NCI-H146 (cell line): ENCODE measurements around the gene AADAC.
"Not testable (repeated sequence)": the region's sequence is repeated elsewhere in the genome, so short reads cannot be mapped to it uniquely, and the experiment has no call there.

Source experiments
- DNase-seq: peaks from one replicate; lab custom pipeline; 2025; lab: John Stamatoyannopoulos, UW

The AADAC gene

GRCh38 chr3:151796105-151796680 is 17.7 kb upstream of the AADAC start:
- DNase-seq: no peak

GRCh38 chr3:151798466-151798865 is 15.4 kb upstream of the AADAC start:
- no peak for DNase-seq

GRCh38 chr3:151800431-151800830 is 13.5 kb upstream of the AADAC start:
- no peak for DNase-seq

GRCh38 chr3:151804267-151804666 is 9.6 kb upstream of the AADAC start:
- no peak for DNase-seq

- no peak for DNase-seq
These were observed 7.1 kb upstream of the AADAC start for GRCh38 chr3:151806838-151807237.

GRCh38 chr3:151808926-151809325 is 5.0 kb upstream of the AADAC start:
- not testable (repeated sequence) for DNase-seq

- no peak for DNase-seq
These were observed 2.4 kb upstream of the AADAC start for GRCh38 chr3:151811474-151811873.

- no peak for DNase-seq
These were observed 672 bp downstream of the AADAC start for GRCh38 chr3:151814588-151814987.

GRCh38 chr3:151816091-151816604 is 2.2 kb downstream of the AADAC start:
- DNase-seq: peak; percentile 76

GRCh38 chr3:151817473-151817872 is 3.6 kb downstream of the AADAC start:
- no peak for DNase-seq

- DNase-seq: no peak
These were observed 4.4 kb downstream of the AADAC start for GRCh38 chr3:151818361-151818760.

GRCh38 chr3:151819910-151820309 is 6.0 kb downstream of the AADAC start:
- no peak for DNase-seq

GRCh38 chr3:151827816-151828215 is 13.9 kb downstream of the AADAC start:
- no peak for DNase-seq

GRCh38 chr3:151835751-151836525 is 22.0 kb downstream of the AADAC start:
- DNase-seq: peak; percentile 48

- DNase-seq: no peak
These were observed 23.1 kb downstream of the AADAC start for GRCh38 chr3:151837057-151837456.

- peak; percentile 46 for DNase-seq
These were observed 24.8 kb downstream of the AADAC start for GRCh38 chr3:151838574-151839312.

GRCh38 chr3:151839313-151839631 is 25.4 kb downstream of the AADAC start:
- DNase-seq: no peak

GRCh38 chr3:151841801-151842200 is 27.9 kb downstream of the AADAC start:
- DNase-seq: no peak

- peak; percentile 90 for DNase-seq
These were observed 29.4 kb downstream of the AADAC start for GRCh38 chr3:151843275-151843674.

- DNase-seq: no peak
These were observed 31.5 kb downstream of the AADAC start for GRCh38 chr3:151845306-151845905.

GRCh38 chr3:151850065-151850464 is 36.1 kb downstream of the AADAC start:
- not testable (repeated sequence) for DNase-seq

- no peak for DNase-seq
These were observed 38.3 kb downstream of the AADAC start for GRCh38 chr3:151852074-151852811.
